Measurements from ENCODE around the gene MYO3B. TPM values are rescaled to one million over a fixed set of nuclear protein-coding genes. Genes with fewer than 3 reads are reported as not detected.

MYO3B gene
- total RNA-seq, 1 experiment from 2014 or later, result 0.50 TPM

DNA sequence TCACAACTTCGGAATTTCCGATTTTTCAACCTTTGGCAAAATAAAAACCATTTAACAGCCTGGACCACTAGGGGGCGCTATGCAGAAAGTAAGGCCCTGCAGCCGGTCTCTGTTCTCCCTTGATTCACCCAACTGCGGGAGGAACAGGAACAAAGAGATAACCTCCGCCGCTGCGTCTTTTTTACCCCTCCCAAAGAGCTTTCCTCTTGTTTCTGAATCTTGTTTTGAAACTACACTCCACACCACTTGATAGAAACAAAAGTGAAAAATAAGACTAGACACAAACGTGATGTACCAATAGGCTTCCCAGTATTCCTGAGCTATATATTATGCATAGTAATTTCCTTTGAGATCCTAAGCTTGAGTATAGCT is 231.2 kb downstream of the MYO3B start:
- no peaks in the 10 kb centered on the region for H3K36me3 Mint-ChIP-seq
- TF ChIP-seq, protein P1, sequence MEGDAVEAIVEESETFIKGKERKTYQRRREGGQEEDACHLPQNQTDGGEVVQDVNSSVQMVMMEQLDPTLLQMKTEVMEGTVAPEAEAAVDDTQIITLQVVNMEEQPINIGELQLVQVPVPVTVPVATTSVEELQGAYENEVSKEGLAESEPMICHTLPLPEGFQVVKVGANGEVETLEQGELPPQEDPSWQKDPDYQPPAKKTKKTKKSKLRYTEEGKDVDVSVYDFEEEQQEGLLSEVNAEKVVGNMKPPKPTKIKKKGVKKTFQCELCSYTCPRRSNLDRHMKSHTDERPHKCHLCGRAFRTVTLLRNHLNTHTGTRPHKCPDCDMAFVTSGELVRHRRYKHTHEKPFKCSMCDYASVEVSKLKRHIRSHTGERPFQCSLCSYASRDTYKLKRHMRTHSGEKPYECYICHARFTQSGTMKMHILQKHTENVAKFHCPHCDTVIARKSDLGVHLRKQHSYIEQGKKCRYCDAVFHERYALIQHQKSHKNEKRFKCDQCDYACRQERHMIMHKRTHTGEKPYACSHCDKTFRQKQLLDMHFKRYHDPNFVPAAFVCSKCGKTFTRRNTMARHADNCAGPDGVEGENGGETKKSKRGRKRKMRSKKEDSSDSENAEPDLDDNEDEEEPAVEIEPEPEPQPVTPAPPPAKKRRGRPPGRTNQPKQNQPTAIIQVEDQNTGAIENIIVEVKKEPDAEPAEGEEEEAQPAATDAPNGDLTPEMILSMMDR (IDR thresholded peaks at IDR 0.05), result peak; percentile 95
- TF ChIP-seq ZSCAN18 (CRISPR knock-in tag; IDR thresholded peaks at IDR 0.05), result no peak
- ChIA-PET CTCF (interaction anchor here (0.6 to 4.6 kb wide), 49 partner anchors 9 to 426 kb away, joined by 3 to 76 read pairs (median 4); partner anchors contain the start of genes ERICH2, GAD1 and SP5), POLR2A (interaction anchor here (1.0 kb wide), 1 partner anchor 405 kb away, joined by 3 read pairs; no protein-coding TSS in a partner anchor)
- H3K27ac Mint-ChIP-seq, result no peak overlapping the region
- no peaks in the 10 kb centered on the region for H3K9me3 Mint-ChIP-seq
- DNase-seq (ENCODE audit: low spot score) (peak; percentile 80), ATAC-seq (peak; percentile 73)
- H3K4me1 Mint-ChIP-seq, result peaks cover 18% of the 10 kb centered on the region
- peak overlapping the region; percentile 40; the same call in 1 of the 2 replicates for H3K4me3 Mint-ChIP-seq
- H3K27me3 Mint-ChIP-seq (ENCODE audit: low read depth), result no peaks in the 10 kb centered on the region; the same call in 1 of the 2 replicates

- CTCF ChIA-PET, result interaction anchor here (1.1 to 1.5 kb wide), 2 partner anchors 9 to 404 kb away, joined by 3 to 4 read pairs; no protein-coding TSS in a partner anchor
Observed at GRCh38 chr2:170411660-170412059, 233.7 kb downstream of the MYO3B start.

More at GRCh38 chr2:170411660-170412059, 233.7 kb downstream of the MYO3B start:
- peaks cover 18% of the 10 kb centered on the region for H3K4me1 Mint-ChIP-seq
- H3K4me3 Mint-ChIP-seq, result no peak overlapping the region
- DNase-seq (ENCODE audit: low spot score) (peak; percentile 14), ATAC-seq (peak; percentile 79)
- POLR2A ChIA-PET, result interaction anchor here (1.2 kb wide), 1 partner anchor 300 kb away, joined by 3 read pairs; no protein-coding TSS in a partner anchor
- 0 out of 2 replicates have a peak overlapping the region, but pooled peaks have one; percentile 60 for H3K27ac Mint-ChIP-seq
- TF ChIP-seq, protein P2, sequence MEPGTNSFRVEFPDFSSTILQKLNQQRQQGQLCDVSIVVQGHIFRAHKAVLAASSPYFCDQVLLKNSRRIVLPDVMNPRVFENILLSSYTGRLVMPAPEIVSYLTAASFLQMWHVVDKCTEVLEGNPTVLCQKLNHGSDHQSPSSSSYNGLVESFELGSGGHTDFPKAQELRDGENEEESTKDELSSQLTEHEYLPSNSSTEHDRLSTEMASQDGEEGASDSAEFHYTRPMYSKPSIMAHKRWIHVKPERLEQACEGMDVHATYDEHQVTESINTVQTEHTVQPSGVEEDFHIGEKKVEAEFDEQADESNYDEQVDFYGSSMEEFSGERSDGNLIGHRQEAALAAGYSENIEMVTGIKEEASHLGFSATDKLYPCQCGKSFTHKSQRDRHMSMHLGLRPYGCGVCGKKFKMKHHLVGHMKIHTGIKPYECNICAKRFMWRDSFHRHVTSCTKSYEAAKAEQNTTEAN (CRISPR knock-in tag; IDR thresholded peaks at IDR 0.05), result no peak
- TF ChIP-seq, protein P3, sequence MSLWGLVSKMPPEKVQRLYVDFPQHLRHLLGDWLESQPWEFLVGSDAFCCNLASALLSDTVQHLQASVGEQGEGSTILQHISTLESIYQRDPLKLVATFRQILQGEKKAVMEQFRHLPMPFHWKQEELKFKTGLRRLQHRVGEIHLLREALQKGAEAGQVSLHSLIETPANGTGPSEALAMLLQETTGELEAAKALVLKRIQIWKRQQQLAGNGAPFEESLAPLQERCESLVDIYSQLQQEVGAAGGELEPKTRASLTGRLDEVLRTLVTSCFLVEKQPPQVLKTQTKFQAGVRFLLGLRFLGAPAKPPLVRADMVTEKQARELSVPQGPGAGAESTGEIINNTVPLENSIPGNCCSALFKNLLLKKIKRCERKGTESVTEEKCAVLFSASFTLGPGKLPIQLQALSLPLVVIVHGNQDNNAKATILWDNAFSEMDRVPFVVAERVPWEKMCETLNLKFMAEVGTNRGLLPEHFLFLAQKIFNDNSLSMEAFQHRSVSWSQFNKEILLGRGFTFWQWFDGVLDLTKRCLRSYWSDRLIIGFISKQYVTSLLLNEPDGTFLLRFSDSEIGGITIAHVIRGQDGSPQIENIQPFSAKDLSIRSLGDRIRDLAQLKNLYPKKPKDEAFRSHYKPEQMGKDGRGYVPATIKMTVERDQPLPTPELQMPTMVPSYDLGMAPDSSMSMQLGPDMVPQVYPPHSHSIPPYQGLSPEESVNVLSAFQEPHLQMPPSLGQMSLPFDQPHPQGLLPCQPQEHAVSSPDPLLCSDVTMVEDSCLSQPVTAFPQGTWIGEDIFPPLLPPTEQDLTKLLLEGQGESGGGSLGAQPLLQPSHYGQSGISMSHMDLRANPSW (CRISPR knock-in tag; conservative IDR thresholded peaks at IDR 0.05; ENCODE audit: low read depth), result no peak
- TF ChIP-seq, protein P4, sequence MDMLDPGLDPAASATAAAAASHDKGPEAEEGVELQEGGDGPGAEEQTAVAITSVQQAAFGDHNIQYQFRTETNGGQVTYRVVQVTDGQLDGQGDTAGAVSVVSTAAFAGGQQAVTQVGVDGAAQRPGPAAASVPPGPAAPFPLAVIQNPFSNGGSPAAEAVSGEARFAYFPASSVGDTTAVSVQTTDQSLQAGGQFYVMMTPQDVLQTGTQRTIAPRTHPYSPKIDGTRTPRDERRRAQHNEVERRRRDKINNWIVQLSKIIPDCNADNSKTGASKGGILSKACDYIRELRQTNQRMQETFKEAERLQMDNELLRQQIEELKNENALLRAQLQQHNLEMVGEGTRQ (CRISPR knock-in tag; IDR thresholded peaks at IDR 0.05), result no peak
- TF ChIP-seq IRF1 (CRISPR knock-in tag; IDR thresholded peaks at IDR 0.05), result no peak
- TF ChIP-seq, protein P5, sequence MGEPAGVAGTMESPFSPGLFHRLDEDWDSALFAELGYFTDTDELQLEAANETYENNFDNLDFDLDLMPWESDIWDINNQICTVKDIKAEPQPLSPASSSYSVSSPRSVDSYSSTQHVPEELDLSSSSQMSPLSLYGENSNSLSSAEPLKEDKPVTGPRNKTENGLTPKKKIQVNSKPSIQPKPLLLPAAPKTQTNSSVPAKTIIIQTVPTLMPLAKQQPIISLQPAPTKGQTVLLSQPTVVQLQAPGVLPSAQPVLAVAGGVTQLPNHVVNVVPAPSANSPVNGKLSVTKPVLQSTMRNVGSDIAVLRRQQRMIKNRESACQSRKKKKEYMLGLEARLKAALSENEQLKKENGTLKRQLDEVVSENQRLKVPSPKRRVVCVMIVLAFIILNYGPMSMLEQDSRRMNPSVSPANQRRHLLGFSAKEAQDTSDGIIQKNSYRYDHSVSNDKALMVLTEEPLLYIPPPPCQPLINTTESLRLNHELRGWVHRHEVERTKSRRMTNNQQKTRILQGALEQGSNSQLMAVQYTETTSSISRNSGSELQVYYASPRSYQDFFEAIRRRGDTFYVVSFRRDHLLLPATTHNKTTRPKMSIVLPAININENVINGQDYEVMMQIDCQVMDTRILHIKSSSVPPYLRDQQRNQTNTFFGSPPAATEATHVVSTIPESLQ (CRISPR knock-in tag; IDR thresholded peaks at IDR 0.05), result no peak
- no peak for TF ChIP-seq PRRX2 (CRISPR knock-in tag; IDR thresholded peaks at IDR 0.05)
- TF ChIP-seq ZSCAN18 (CRISPR knock-in tag; IDR thresholded peaks at IDR 0.05), result no peak
- TF ChIP-seq, protein P6, sequence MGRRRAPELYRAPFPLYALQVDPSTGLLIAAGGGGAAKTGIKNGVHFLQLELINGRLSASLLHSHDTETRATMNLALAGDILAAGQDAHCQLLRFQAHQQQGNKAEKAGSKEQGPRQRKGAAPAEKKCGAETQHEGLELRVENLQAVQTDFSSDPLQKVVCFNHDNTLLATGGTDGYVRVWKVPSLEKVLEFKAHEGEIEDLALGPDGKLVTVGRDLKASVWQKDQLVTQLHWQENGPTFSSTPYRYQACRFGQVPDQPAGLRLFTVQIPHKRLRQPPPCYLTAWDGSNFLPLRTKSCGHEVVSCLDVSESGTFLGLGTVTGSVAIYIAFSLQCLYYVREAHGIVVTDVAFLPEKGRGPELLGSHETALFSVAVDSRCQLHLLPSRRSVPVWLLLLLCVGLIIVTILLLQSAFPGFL (CRISPR knock-in tag; IDR thresholded peaks at IDR 0.05; ENCODE audit: borderline replicate concordance), result no peak
- TF ChIP-seq, protein P7, sequence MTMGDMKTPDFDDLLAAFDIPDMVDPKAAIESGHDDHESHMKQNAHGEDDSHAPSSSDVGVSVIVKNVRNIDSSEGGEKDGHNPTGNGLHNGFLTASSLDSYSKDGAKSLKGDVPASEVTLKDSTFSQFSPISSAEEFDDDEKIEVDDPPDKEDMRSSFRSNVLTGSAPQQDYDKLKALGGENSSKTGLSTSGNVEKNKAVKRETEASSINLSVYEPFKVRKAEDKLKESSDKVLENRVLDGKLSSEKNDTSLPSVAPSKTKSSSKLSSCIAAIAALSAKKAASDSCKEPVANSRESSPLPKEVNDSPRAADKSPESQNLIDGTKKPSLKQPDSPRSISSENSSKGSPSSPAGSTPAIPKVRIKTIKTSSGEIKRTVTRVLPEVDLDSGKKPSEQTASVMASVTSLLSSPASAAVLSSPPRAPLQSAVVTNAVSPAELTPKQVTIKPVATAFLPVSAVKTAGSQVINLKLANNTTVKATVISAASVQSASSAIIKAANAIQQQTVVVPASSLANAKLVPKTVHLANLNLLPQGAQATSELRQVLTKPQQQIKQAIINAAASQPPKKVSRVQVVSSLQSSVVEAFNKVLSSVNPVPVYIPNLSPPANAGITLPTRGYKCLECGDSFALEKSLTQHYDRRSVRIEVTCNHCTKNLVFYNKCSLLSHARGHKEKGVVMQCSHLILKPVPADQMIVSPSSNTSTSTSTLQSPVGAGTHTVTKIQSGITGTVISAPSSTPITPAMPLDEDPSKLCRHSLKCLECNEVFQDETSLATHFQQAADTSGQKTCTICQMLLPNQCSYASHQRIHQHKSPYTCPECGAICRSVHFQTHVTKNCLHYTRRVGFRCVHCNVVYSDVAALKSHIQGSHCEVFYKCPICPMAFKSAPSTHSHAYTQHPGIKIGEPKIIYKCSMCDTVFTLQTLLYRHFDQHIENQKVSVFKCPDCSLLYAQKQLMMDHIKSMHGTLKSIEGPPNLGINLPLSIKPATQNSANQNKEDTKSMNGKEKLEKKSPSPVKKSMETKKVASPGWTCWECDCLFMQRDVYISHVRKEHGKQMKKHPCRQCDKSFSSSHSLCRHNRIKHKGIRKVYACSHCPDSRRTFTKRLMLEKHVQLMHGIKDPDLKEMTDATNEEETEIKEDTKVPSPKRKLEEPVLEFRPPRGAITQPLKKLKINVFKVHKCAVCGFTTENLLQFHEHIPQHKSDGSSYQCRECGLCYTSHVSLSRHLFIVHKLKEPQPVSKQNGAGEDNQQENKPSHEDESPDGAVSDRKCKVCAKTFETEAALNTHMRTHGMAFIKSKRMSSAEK (CRISPR knock-in tag; IDR thresholded peaks at IDR 0.05; ENCODE audit: borderline replicate concordance), result no peak
- no peak for TF ChIP-seq FOXK1 (CRISPR knock-in tag; IDR thresholded peaks at IDR 0.05)
- no peak for TF ChIP-seq NR1H2 (CRISPR knock-in tag; IDR thresholded peaks at IDR 0.05)
- TF ChIP-seq NFATC4 (CRISPR knock-in tag; IDR thresholded peaks at IDR 0.05), result no peak
- peaks cover 3% of the 10 kb centered on the region; the same call in 1 of the 2 replicates for H3K36me3 Mint-ChIP-seq
- peaks cover 7% of the 10 kb centered on the region; the same call in 1 of the 2 replicates for H3K9me3 Mint-ChIP-seq
- H3K27me3 Mint-ChIP-seq (ENCODE audit: low read depth), result no peaks in the 10 kb centered on the region; the same call in 1 of the 2 replicates

Measured in WTC11 (cell line).